GM18858 (cell line): ENCODE measurements around the gene TMEM119.
"Not testable (repeated sequence)": the region's sequence is repeated elsewhere in the genome, so short reads cannot be mapped to it uniquely, and the experiment has no call there.

ENCODE experiments used
- ATAC-seq: cut with Tn5 transposase; IDR thresholded peaks from one replicate; pipeline ENCODE4 v1.9.1; 2021; ENCODE audit not compliant: unreplicated experiment

The TMEM119 gene

GRCh38 chr12:108635201-108635996 is 37.5 kb upstream of the TMEM119 start:
- ATAC-seq = peak; percentile 48

GRCh38 chr12:108634341-108634751 is 36.5 kb upstream of the TMEM119 start:
- ATAC-seq = no peak

- peak; percentile 46 for ATAC-seq
Observed at GRCh38 chr12:108633534-108634248, 35.8 kb upstream of the TMEM119 start, which contains the start of gene SELPLG. Gene SELPLG (minus strand): TSS chr12:108633894. CDS start chr12:108624307, 9,587 bp downstream.

GRCh38 chr12:108633081-108633533 is 35.2 kb upstream of the TMEM119 start:
- ATAC-seq = no peak

- ATAC-seq = not testable (repeated sequence)
Observed at GRCh38 chr12:108631261-108631660, 33.4 kb upstream of the TMEM119 start.

- ATAC-seq = no peak
Observed at GRCh38 chr12:108630481-108631207, 32.8 kb upstream of the TMEM119 start.

GRCh38 chr12:108629824-108630476 is 32.1 kb upstream of the TMEM119 start:
- ATAC-seq = no peak

- no peak for ATAC-seq
Observed at GRCh38 chr12:108629151-108629550, 31.3 kb upstream of the TMEM119 start.

- ATAC-seq = no peak
Observed at GRCh38 chr12:108627134-108627920, 29.4 kb upstream of the TMEM119 start.

- no peak for ATAC-seq
Observed at GRCh38 chr12:108625228-108625627, 27.3 kb upstream of the TMEM119 start.

- ATAC-seq = no peak
Observed at GRCh38 chr12:108623577-108623976, 25.7 kb upstream of the TMEM119 start.

- ATAC-seq = no peak
Observed at GRCh38 chr12:108622921-108623514, 25.1 kb upstream of the TMEM119 start.

- no peak for ATAC-seq
Observed at GRCh38 chr12:108622421-108622820, 24.5 kb upstream of the TMEM119 start.

- no peak for ATAC-seq
Observed at GRCh38 chr12:108621161-108621560, 23.3 kb upstream of the TMEM119 start.

- no peak for ATAC-seq
Observed at GRCh38 chr12:108620236-108620879, 22.5 kb upstream of the TMEM119 start.

GRCh38 chr12:108619369-108620160 is 21.7 kb upstream of the TMEM119 start:
- no peak for ATAC-seq

- not testable (repeated sequence) for ATAC-seq
Observed at GRCh38 chr12:108618953-108619274, 21.0 kb upstream of the TMEM119 start.
